ENCODE data around the gene C16orf46. TPM values are rescaled to one million over a fixed set of nuclear protein-coding genes. Genes with fewer than 3 reads are reported as not detected.

Gene C16orf46
- total RNA-seq, 4 donors from 2014 or later, result 0.54 to 2.5 (median 1.3) TPM

- TF ChIP-seq POLR2A (IDR thresholded peaks at IDR 0.05), result no peak
- TF ChIP-seq CTCF (IDR thresholded peaks at IDR 0.05), result no peak
- H3K4me3 ChIP-seq (ENCODE audit: low read depth, poor library complexity, severe bottlenecking), result no peak overlapping the region
- intact Hi-C loops (cut with DNase I; ENCODE audit: low total_unique reads), result no loop called here
- no peak for DNase-seq (ENCODE audit: low spot score in 2 of 2)
- WGBS, 2 donors, result 56 to 61% methylated on average over 5 of the region's 5 CpGs
Measured at GRCh38 chr16:81073560-81074330, 3.3 kb downstream of the C16orf46 start.

GRCh38 chr16:81071805-81072204 is 5.2 kb downstream of the C16orf46 start:
- intact Hi-C loops (cut with DNase I; ENCODE audit: low total_unique reads), result no loop called here
- WGBS, 2 donors, result 85 to 86% methylated on average over 4 of the region's 4 CpGs
- DNase-seq (ENCODE audit: low spot score in 2 of 2), result no peak
- H3K4me3 ChIP-seq (ENCODE audit: low read depth, poor library complexity, severe bottlenecking), result no peak overlapping the region
- no peak for TF ChIP-seq CTCF (IDR thresholded peaks at IDR 0.05)
- TF ChIP-seq POLR2A (IDR thresholded peaks at IDR 0.05), result no peak

- WGBS, 2 donors, result 75 to 81% methylated on average over 8 of the region's 8 CpGs
- intact Hi-C loops (cut with DNase I; ENCODE audit: low total_unique reads), result no loop called here
- DNase-seq (ENCODE audit: low spot score in 2 of 2), result no peak
- no peak overlapping the region for H3K4me3 ChIP-seq (ENCODE audit: low read depth, poor library complexity, severe bottlenecking)
- no peak for TF ChIP-seq POLR2A (IDR thresholded peaks at IDR 0.05)
- TF ChIP-seq CTCF (IDR thresholded peaks at IDR 0.05), result no peak
Measured at GRCh38 chr16:81070979-81071378, 6.1 kb downstream of the C16orf46 start.

GRCh38 chr16:81069063-81069462 is 8.0 kb downstream of the C16orf46 start:
- TF ChIP-seq POLR2A (IDR thresholded peaks at IDR 0.05) (no peak), CTCF (IDR thresholded peaks at IDR 0.05) (no peak)
- WGBS, 2 donors, result 90 to 97% methylated on average over 4 of the region's 4 CpGs
- intact Hi-C loops (cut with DNase I; ENCODE audit: low total_unique reads), result no loop called here
- no peak overlapping the region for H3K4me3 ChIP-seq (ENCODE audit: low read depth, poor library complexity, severe bottlenecking)
- no peak for DNase-seq (ENCODE audit: low spot score in 2 of 2)

- TF ChIP-seq CTCF (IDR thresholded peaks at IDR 0.05) (no peak), POLR2A (IDR thresholded peaks at IDR 0.05) (no peak)
- intact Hi-C loops (cut with DNase I; ENCODE audit: low total_unique reads), result no loop called here
- DNase-seq (ENCODE audit: low spot score in 2 of 2), result no peak
- H3K4me3 ChIP-seq (ENCODE audit: low read depth, poor library complexity, severe bottlenecking), result no peak overlapping the region
- WGBS, 2 donors, result 67 to 70% methylated on average over 1 of the region's 1 CpG
Measured at GRCh38 chr16:81067166-81067565, 9.9 kb downstream of the C16orf46 start.

- 69 to 70% methylated on average over 4 of the region's 4 CpGs for WGBS, 2 donors
- TF ChIP-seq POLR2A (IDR thresholded peaks at IDR 0.05) (no peak), CTCF (IDR thresholded peaks at IDR 0.05) (no peak)
- no peak overlapping the region for H3K4me3 ChIP-seq (ENCODE audit: low read depth, poor library complexity, severe bottlenecking)
- no peak for DNase-seq (ENCODE audit: low spot score in 2 of 2)
- intact Hi-C loops (cut with DNase I; ENCODE audit: low total_unique reads), result no loop called here
Measured at GRCh38 chr16:81066681-81067080, 10.4 kb downstream of the C16orf46 start.

Data from lower leg skin (tissue), 4 donors.